Measurements from ENCODE around the gene TNFSF4.

TNFSF4 gene

DNA sequence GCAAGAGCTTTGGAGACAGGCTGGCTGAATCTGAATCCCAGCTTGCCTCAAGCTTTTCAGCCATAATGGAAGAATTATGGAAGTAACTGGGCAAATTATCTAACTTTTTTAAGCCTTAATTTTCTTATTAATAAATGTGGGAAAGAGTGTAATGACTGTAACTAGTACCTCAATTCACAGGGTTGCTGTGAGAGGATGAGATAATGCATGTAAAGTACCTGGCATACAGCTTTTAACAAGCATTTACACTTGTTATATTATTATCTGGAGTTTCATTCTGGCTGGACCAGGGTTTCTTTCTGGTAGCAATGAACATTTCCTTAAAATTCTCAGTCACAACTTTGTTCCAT is 15.9 kb upstream of the TNFSF4 start:
- no peak overlapping the region for H3K27ac Mint-ChIP-seq
- H3K27me3 Mint-ChIP-seq, result no peaks in the 10 kb centered on the region
- no peak overlapping the region for H3K4me3 Mint-ChIP-seq
- H3K9me3 Mint-ChIP-seq, result no peaks in the 10 kb centered on the region
- no peaks in the 10 kb centered on the region for H3K4me1 Mint-ChIP-seq
- no peaks in the 10 kb centered on the region for H3K36me3 Mint-ChIP-seq

DNA sequence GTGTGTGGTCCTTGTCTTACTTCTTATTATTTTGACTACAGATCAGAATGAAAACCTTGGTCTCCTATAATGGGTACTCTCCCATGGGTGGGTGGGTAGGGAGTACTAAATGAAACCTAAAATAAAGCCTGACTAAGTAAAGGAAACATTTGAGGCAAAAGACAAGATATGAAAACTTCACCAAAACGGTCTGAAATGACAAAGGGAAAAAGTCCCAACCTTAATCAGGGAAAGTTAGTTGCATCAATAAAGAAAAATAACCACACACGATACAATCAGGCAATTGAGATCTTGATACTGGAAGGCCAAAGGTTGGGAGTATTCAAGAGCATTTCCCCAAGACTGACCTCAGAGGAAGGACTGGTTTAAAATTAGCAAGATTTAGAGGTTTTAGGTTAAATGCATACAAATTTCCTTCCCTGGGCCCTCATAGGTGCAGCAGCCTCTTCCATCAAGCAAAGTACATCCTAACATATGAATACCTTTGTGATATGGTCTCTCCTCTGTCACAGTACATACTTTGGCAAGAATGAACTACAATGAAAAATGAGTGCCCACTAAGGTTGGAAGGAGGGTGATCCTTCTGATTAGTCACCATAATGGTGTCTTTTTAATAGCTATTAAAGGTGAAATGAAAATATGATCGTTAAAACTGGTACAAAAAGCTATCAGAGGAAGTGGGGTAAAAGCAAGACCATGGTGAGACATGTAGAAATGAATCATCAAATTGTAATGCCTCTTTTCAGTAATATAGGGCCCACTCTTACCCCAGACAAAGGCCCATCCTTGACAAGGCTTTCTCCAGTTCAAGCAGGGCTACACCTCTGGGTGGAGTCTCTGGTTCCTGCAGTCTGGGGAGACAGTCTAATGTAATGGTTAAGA is 15.3 kb upstream of the TNFSF4 start:
- H3K27me3 Mint-ChIP-seq, result no peaks in the 10 kb centered on the region
- no peaks in the 10 kb centered on the region for H3K4me1 Mint-ChIP-seq
- H3K27ac Mint-ChIP-seq, result no peak overlapping the region
- H3K9me3 Mint-ChIP-seq, result no peaks in the 10 kb centered on the region
- H3K36me3 Mint-ChIP-seq, result no peaks in the 10 kb centered on the region
- no peak overlapping the region for H3K4me3 Mint-ChIP-seq

DNA sequence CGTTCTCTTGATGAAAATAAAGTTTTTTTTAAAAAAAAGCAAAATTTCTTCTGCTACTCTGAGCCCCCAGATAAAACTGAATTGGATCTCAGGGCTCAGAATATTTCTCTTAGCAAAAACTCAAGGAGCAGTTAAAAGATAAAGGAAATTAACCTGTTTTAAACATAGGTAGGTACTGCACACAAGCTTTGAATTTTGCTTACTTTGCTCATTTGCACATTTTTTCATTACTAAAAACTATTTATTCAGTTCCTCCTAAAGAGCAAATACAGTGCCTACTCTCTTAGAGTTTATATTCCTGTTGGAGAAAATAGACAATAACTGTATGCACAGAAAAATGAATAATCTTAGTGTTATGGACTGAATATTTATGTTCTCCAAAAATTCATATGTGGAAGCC is 13.0 kb upstream of the TNFSF4 start:
- H3K4me3 Mint-ChIP-seq, result no peak overlapping the region
- H3K9me3 Mint-ChIP-seq, result no peaks in the 10 kb centered on the region
- no peak overlapping the region for H3K27ac Mint-ChIP-seq
- no peaks in the 10 kb centered on the region for H3K4me1 Mint-ChIP-seq
- no peaks in the 10 kb centered on the region for H3K36me3 Mint-ChIP-seq
- no peaks in the 10 kb centered on the region for H3K27me3 Mint-ChIP-seq

DNA sequence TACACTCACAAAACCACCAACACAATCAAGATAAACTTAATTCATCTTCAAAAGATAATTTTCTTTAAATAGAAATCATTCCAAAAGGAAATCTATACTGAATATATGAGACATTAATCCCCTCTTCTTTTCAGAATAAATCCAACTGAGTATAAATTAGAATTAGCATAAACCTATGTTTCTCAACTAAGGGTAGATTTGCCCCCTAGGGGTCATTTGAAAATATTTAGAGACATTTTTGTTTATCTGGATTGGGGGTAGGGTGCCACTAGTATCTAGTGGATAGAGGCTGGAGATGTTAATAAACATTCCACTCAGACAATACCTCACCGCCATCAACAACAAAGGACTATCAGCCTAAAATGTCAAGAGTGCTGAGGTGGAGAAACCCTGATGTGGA is 6.5 kb upstream of the TNFSF4 start:
- no peaks in the 10 kb centered on the region for H3K9me3 Mint-ChIP-seq
- no peaks in the 10 kb centered on the region for H3K36me3 Mint-ChIP-seq
- peaks cover 9% of the 10 kb centered on the region for H3K4me1 Mint-ChIP-seq
- no peak overlapping the region for H3K27ac Mint-ChIP-seq
- H3K27me3 Mint-ChIP-seq, result no peaks in the 10 kb centered on the region
- no peak overlapping the region for H3K4me3 Mint-ChIP-seq

DNA sequence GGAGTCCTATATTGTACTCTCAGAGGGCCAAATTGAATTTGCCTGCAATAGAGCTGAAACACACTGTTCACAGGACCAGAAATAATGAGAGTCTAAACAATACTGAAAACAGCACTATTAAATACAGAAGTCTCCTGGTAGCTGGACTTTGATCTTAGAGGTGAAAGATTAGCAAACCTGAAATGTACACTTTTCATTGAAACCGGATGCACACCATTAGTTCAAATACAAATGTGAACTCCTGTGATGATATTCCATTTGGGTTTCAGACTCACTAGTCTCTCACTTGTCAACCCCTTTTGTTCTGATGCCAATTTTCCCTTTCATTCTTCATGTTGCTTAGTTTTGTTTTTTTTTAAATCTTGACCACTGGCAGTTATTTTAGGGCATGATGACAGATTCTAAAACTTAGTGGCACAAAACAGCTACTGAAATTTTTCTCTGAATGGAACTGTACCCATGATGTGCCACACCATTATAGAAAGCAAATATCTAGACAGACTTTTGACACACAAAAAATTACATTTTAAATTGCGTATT is 5.9 kb upstream of the TNFSF4 start:
- no peak overlapping the region for H3K4me3 Mint-ChIP-seq
- no peaks in the 10 kb centered on the region for H3K36me3 Mint-ChIP-seq
- H3K4me1 Mint-ChIP-seq, result peaks cover 13% of the 10 kb centered on the region
- no peaks in the 10 kb centered on the region for H3K9me3 Mint-ChIP-seq
- H3K27ac Mint-ChIP-seq, result no peak overlapping the region
- no peaks in the 10 kb centered on the region for H3K27me3 Mint-ChIP-seq

DNA sequence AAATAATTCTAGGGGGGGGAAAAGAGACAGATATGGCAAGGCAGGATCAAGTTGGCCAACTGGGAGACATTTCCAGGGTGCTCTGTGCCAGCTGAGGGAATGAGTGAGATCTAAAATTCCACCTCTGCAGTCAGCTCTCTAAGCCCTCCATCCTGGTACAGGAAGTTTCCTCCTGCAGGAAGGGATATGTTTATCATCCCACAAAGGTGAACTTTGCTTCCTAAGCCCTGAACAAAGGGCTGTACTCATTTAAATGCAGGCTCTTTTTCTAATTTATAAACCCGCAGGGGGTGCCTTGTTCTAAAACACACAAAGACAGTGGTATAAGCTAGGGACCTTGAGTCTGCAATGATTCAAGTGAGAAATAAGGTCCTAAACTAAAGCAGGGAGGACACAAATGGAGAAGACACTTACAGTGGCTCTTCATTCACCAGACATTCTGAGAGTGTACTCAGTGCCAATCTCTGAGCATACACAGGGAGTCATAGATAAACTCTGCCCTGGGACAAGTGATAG is 3.6 kb upstream of the TNFSF4 start:
- H3K4me1 Mint-ChIP-seq, result peaks cover 35% of the 10 kb centered on the region
- no peaks in the 10 kb centered on the region for H3K27me3 Mint-ChIP-seq
- H3K4me3 Mint-ChIP-seq, result no peak overlapping the region
- no peaks in the 10 kb centered on the region for H3K9me3 Mint-ChIP-seq
- no peak overlapping the region for H3K27ac Mint-ChIP-seq
- H3K36me3 Mint-ChIP-seq, result no peaks in the 10 kb centered on the region

DNA sequence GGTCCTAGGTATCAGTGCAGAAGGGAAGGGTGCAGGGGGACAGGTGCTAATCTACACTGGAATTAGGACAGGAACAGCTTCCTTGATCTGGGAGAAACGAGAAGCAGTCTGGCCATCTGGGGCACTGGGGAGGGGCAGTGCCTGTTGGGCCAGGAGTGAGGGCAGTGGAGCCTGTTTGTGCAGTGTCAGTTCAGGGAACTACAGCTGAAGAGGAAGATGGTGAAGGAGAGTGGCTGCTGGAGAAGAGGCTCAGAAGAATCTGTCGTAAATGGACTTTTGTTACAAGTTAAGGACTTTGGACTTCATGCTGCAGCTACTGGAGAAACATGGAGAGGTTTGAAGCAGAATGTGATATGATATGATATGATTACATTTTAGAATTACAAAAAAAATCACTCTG is 3.2 kb upstream of the TNFSF4 start:
- Mint-ChIP-seq H3K4me1 (peaks cover 40% of the 10 kb centered on the region), H3K27me3 (no peaks in the 10 kb centered on the region), H3K4me3 (no peak overlapping the region), H3K36me3 (no peaks in the 10 kb centered on the region), H3K9me3 (no peaks in the 10 kb centered on the region), H3K27ac (no peak overlapping the region)

DNA sequence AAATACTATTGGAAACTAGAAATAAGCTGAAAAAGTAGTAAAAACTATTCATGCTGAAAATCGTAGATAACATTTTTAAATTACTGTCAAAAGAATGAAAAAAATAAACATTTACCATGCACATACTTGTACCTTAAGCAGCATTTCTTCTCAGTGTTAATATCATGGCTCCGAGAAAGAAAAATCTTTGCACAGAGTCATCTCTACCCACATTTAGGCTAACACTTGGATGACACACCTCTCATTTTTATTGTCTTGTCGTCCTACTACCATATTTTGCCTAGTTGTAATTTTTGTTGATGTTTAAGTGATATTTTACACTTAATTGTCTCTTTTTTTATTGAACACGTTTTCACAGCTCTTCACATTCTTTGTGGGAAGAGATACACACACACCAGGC is 1.7 kb upstream of the TNFSF4 start:
- H3K9me3 Mint-ChIP-seq, result no peaks in the 10 kb centered on the region
- H3K36me3 Mint-ChIP-seq, result no peaks in the 10 kb centered on the region
- H3K27me3 Mint-ChIP-seq, result no peaks in the 10 kb centered on the region
- H3K4me3 Mint-ChIP-seq, result no peak overlapping the region
- H3K27ac Mint-ChIP-seq, result no peak overlapping the region
- peaks cover 54% of the 10 kb centered on the region for H3K4me1 Mint-ChIP-seq

DNA sequence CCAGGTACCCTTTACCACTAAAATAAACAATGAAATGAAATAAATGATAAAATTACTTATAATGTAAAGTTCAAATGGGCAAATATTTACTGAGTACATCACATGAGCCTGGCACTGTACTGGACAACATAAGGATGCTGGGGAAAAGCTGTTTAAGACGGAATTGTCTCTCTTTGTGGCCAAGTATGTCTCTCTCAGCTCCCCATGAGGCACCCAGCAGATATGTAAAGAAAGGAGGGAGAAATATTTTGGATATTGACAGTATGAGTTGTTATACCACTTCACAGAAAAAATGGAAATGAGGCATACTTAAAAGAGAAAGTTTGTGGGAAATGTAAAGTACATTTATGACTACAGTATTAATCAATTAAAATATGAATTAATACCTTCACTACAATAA is 1.0 kb upstream of the TNFSF4 start:
- H3K4me3 Mint-ChIP-seq, result no peak overlapping the region
- H3K27me3 Mint-ChIP-seq, result no peaks in the 10 kb centered on the region
- H3K36me3 Mint-ChIP-seq, result no peaks in the 10 kb centered on the region
- H3K9me3 Mint-ChIP-seq, result no peaks in the 10 kb centered on the region
- H3K27ac Mint-ChIP-seq, result no peak overlapping the region
- peaks cover 58% of the 10 kb centered on the region for H3K4me1 Mint-ChIP-seq

DNA sequence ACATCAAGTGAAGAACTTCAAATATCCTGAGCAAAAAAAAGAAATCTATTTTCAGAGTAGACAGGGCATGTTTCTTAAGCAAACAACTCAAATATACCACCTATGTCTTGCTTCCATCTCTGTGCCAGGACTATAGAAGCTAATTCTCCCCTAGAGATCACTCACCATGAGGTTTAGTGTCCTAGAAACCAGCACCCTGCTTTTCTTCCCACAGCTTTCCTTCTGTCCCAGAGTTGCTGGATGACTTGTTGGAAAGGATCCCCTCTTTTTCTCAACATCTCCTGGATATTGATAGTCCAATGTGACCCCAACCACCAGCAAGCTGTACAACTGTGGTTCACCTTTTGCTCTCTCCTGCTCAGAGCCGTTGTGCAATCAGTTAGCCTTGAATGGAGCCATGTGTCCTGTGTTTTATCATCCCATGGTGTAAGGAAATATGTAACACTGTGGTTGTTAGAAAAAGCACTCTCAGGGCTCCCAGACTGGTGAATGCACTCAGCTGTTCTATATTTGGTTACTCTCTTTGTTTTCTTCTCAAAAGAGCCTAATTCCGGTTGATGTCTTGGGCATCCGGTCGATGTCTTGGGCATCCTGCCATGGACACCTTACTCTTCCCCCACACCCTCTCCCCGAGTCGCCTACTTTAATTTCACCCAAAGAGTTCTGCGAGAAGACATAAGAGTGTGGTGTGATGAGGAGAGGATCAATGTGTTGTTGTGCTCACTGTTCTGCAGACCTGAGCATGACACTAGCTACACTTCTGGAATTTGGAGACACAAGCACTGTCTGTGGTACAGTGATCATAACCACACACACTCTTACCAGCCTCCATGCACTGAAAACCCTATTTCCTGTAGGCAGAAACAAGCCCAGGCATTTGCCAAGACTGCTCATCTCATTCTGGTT is 1.7 kb downstream of the TNFSF4 start:
- Mint-ChIP-seq H3K27ac (peak overlapping the region; percentile 89), H3K36me3 (no peaks in the 10 kb centered on the region), H3K27me3 (no peaks in the 10 kb centered on the region), H3K4me3 (peak overlapping the region; percentile 79), H3K9me3 (no peaks in the 10 kb centered on the region), H3K4me1 (peaks cover 66% of the 10 kb centered on the region)

DNA sequence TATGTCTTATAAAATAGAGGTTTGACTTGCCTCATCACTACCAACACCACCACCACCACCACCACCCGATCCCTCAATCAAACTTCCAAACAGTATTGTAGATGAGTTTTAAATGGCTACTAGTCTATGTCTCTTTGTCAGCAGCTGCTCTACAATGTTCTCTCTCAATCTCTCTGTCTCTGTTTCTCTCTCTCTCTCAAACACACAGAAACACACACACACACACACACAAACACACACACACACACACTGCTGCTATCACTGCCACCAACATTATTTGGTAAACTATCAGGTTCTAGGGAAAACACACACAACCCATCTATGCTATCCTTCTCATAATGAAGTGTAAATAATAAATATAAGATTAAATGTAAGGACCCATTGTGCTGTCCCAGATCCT is 2.4 kb downstream of the TNFSF4 start:
- Mint-ChIP-seq H3K9me3 (no peaks in the 10 kb centered on the region), H3K36me3 (no peaks in the 10 kb centered on the region), H3K27me3 (no peaks in the 10 kb centered on the region), H3K4me1 (peaks cover 62% of the 10 kb centered on the region), H3K27ac (no peak overlapping the region), H3K4me3 (no peak overlapping the region)

DNA sequence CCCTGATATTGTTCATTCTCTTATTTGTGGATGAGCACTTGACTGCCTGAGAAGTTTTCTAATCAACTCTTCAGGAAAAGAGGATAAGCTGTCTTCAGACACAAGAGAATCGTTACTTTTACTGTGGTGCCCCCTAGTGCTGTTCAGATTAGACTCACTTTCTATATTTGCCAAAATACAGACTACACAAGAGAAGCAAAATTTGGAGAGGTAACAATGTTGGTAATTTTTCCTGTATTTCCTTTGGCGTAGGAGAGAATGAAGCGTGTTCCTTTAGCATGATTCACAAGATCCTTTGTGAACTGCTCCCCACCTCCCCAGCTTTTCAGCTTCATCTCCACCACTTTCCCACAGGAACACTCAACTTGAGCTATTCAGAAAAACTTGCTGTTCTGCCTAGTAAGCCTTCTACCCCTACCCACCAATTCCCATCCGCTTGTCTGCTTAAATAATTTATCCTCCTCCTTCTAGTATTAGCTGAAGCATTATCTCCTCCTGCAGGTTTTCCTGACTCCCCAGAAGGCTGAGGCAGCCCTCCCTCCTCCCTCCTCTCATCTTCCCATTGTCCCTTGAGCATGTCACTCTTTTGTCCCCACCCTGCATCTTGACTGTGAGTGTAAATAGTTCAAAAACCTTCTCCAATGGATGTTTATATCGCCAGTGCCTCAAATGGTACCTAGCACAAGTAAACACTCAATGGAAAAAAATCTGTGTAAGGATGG is 4.5 kb downstream of the TNFSF4 start:
- H3K36me3 Mint-ChIP-seq, result peaks cover 3% of the 10 kb centered on the region
- no peaks in the 10 kb centered on the region for H3K9me3 Mint-ChIP-seq
- no peaks in the 10 kb centered on the region for H3K27me3 Mint-ChIP-seq
- H3K4me3 Mint-ChIP-seq, result no peak overlapping the region
- no peak overlapping the region for H3K27ac Mint-ChIP-seq
- H3K4me1 Mint-ChIP-seq, result peaks cover 54% of the 10 kb centered on the region

DNA sequence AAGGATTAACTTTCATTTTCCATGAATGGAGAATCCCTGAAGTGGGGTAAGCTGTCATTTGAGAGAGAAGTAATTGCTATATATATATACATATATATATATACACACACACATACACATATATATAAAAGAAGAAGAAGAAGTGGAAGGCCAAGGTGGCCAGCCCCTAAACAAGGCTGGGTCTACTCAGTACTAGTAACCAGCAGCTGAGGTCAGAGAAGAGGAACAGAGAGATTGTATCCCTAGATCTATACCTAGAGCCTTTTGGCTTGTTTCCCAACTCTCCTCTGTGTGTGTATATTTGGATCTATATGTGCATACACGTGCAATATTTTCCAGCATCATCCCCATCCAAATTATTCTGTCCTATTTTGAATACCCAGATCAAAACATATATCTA is 5.2 kb downstream of the TNFSF4 start:
- no peaks in the 10 kb centered on the region for H3K9me3 Mint-ChIP-seq

DNA sequence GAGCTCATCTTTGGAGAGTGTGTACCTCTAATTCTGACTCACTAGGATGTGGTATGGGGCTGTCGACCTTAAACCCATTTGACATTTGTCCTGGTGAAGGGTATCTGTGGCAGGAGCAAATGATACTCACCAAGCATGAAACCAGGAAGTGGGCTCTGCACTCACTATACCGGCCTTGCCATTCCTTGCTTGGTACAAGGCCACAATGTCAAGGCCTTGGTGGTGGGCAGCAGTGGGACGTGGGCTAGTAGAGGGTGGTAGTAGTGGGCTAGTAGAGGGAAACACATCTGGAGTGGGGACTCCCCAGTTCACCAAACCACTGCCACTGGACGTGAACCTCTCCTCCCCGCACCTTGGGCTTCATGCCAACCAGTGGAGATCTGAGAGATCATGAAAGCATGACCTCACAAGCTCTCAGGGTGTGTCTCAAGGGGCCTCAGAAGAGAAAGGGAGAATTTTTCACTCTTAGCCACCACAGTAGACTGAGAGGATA is 11.5 kb downstream of the TNFSF4 start:
- no peak overlapping the region for H3K27ac Mint-ChIP-seq
- no peaks in the 10 kb centered on the region for H3K9me3 Mint-ChIP-seq
- H3K4me1 Mint-ChIP-seq, result peaks cover 5% of the 10 kb centered on the region
- no peaks in the 10 kb centered on the region for H3K27me3 Mint-ChIP-seq
- H3K4me3 Mint-ChIP-seq, result no peak overlapping the region
- H3K36me3 Mint-ChIP-seq, result peaks cover 5% of the 10 kb centered on the region

More for the DNA sequence above, 5.2 kb downstream of the TNFSF4 start:
- H3K4me3 Mint-ChIP-seq, result no peak overlapping the region
- peaks cover 48% of the 10 kb centered on the region for H3K4me1 Mint-ChIP-seq
- no peaks in the 10 kb centered on the region for H3K27me3 Mint-ChIP-seq
- peaks cover 3% of the 10 kb centered on the region for H3K36me3 Mint-ChIP-seq
- H3K27ac Mint-ChIP-seq, result no peak overlapping the region

DNA sequence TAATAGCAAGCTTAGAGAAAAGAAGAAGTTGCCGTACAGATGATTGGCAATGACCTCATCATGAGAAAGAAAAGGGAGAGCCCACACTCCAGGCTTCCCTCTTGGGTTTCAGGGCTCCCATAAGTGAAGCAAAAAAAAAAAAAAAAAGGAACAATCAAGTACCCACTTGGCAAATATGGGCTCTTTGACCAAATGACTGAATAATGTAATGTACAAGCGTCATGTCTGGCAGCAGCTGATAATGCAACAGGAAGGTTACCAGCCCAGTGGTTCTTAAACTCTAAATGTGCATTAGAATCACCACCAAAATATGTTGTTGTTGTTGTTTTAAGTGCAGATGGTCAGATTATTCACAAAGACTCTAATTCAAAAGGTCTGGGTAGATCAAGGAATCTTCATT is 13.5 kb downstream of the TNFSF4 start:
- Mint-ChIP-seq H3K9me3 (no peaks in the 10 kb centered on the region), H3K36me3 (peaks cover 5% of the 10 kb centered on the region), H3K4me1 (peaks cover 9% of the 10 kb centered on the region), H3K27ac (no peak overlapping the region), H3K27me3 (no peaks in the 10 kb centered on the region), H3K4me3 (no peak overlapping the region)
